KBM-7 (cell line): Measurements from ENCODE around the gene DEPDC5.

Experiments used
- DNase-seq: peaks from one replicate; pipeline ENCODE4 v3.0.0-alpha.2; 2015
- in situ Hi-C: fragments of 300-500 bp; cut with MboI; formaldehyde crosslinking; loops from 2 replicates; pipeline ENCODE4 v1.14.3; 2020; ENCODE audit warnings: low sequenced_read_pairs, low pct_unique_long_range_greater_than_20kb, mixed read lengths

Gene DEPDC5

DNA sequence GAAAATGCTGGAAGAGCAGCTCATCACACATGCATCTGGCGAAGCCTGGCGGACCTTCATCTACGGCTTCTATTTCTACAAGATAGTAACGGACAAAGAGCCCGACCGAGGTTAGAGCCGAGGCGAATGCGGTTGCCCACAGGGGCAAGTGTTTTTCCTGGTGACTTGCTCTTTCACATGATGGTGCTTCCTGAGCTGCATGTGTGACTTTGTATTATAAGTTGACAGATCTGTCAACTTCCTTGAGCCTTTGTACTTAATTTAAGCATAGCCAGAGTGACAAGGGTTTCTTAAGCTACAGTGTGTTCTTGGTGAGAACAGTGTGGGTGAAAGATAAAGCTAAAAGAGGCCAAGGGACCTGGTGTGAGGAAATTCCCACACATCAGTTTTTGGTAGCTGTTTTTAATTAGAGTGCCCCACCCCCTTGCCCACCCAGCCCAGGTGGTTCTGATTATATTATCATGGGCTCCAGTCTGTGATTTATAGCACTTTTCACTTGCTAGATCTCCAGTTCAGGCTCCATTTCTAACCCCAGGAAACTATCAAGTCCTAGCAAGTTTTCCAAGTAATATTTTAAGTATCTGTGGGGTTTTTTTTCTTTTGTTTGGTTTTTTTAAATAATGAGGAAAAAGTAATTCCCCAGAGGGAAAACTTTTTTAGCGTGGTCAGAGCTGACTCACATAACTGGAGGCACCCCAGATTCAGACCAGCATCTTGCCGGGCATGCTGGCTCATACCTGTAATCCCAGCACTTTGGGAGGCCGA is 122.5 kb downstream of the DEPDC5 start:
- in situ Hi-C loops, result no loop called here
- no peak for DNase-seq

- in situ Hi-C loops, result no loop called here
- no peak for DNase-seq
Observed at GRCh38 chr22:31879585-31879984, 125.8 kb downstream of the DEPDC5 start.

GRCh38 chr22:31881200-31881599 is 127.4 kb downstream of the DEPDC5 start:
- DNase-seq, result no peak
- in situ Hi-C loops, result no loop called here

- in situ Hi-C loops, result no loop called here
- no peak for DNase-seq
Observed at GRCh38 chr22:31881865-31882264, 128.0 kb downstream of the DEPDC5 start.

DNA sequence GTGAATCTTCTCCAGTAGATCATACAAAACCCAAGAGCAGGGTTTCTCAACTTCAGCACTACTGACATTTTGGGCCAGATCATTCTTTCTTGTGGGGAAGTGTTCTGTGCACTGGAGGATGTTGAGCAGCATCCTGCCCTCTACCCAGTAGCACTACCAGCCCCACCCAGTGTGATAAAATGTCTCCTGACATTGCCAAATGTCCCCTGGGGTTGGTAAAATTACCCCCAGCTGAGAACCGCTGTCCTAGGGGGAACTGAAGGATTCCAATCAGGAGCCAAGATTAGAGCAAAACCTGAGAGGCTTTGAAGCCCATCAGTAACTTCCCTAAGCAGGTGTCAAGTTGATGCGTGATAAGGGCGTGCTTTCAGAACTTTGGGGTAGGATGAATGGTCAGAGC is 129.2 kb downstream of the DEPDC5 start:
- DNase-seq, result no peak
- in situ Hi-C loops, result no loop called here

GRCh38 chr22:31883989-31884388 is 130.2 kb downstream of the DEPDC5 start:
- no peak for DNase-seq
- in situ Hi-C loops, result no loop called here

GRCh38 chr22:31891366-31892079 is 137.7 kb downstream of the DEPDC5 start:
- in situ Hi-C loops, result no loop called here
- peak; percentile 24 for DNase-seq

- DNase-seq, result no peak
- in situ Hi-C loops, result no loop called here
Observed at GRCh38 chr22:31892080-31892433, 138.2 kb downstream of the DEPDC5 start.

- DNase-seq, result no peak
- in situ Hi-C loops, result no loop called here
Observed at GRCh38 chr22:31893460-31893859, 139.6 kb downstream of the DEPDC5 start.

GRCh38 chr22:31895411-31896123 is 141.7 kb downstream of the DEPDC5 start:
- in situ Hi-C loops, result no loop called here
- DNase-seq, result no peak

- in situ Hi-C loops, result no loop called here
- no peak for DNase-seq
Observed at GRCh38 chr22:31896472-31896871, 142.7 kb downstream of the DEPDC5 start.

DNA sequence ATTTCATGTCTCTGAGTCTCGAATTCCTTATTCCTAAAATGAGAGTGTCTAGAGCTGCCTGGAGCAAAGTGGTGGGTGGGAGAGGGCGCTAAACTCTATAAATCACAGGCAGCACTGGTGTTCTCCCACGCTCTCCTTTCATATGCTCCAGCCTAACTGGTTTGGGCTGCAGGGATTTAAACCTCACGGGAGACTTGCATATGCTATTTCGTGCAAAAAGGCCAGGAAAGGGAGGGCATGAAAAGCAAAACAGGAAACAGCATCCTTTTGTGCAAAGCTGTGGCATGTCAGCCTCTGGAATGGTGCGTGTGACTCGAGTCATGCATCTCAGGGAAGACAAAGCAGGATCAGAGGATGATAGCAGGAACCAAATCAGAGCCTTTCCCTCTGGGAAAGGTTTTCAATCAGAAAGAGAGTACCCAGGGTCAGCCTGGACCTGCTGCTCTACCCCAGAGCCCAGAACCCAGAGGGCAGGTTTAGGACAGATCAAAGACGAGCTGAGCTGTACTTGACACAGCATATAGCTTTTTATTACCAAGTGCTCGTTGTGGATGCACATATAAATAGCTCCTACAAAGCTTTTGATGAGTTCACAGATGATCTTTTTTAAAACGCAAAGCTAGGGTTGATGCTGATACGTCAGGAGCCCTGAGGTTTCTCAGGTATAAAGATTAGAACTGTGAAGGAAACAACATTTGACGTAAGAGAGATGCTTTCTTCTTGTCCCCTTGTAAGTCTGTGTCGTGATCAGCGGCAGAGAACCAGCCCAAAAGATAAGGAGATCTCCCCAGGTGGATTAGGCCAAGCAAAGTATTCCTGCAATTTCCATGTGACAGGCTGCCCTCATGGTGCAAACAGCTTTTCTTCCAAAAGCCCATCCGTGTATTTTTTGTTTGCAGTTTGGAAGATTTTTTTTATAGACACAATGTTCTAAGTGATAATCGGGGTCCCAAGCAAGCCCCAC is 144.3 kb downstream of the DEPDC5 start:
- no peak for DNase-seq
- in situ Hi-C loops, result no loop called here

DNA sequence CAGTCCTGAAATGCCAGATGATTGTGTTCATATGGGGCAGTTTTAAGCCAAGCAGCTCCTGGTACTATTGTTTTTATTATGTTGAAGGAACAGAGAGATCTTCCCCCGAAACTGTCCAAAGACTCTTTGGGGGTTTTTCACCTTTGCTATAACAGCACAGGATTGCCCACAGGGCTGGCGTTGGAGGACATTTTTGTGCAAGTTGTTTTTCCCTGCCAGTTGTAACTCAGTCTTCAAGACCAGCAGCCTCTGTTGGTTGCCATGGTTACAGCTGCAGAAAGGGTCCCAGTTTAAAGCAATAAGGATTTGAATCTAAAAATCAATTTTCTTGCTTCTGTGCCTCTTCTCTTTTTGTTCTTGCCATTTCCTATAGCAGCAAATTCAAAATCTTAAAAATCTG is 145.1 kb downstream of the DEPDC5 start:
- in situ Hi-C loops, result no loop called here
- no peak for DNase-seq

- in situ Hi-C loops, result no loop called here
- no peak for DNase-seq
Observed at GRCh38 chr22:31899669-31900068, 145.8 kb downstream of the DEPDC5 start.

- in situ Hi-C loops, result no loop called here
- no peak for DNase-seq
Observed at GRCh38 chr22:31901388-31902137, 147.7 kb downstream of the DEPDC5 start.

DNA sequence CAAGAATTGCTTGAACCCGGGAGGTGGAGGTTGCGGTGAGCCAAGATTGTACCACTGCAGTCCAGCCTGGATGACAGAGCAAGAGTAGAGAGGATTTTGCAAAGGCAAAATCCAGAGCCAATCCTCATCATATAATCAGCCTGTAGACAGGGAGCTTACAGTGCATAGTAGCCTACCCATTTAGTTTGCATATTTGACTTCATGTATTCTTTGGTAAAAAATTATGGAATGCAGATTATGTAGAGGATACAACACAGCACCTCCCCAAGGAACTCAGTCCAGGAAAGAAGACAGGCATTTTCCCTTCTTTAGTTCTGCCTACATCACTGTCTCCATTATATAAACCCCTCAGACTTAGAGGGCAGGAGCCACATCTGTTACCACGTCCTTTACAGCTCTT is 150.8 kb downstream of the DEPDC5 start:
- no peak for DNase-seq
- in situ Hi-C loops, result no loop called here

DNA sequence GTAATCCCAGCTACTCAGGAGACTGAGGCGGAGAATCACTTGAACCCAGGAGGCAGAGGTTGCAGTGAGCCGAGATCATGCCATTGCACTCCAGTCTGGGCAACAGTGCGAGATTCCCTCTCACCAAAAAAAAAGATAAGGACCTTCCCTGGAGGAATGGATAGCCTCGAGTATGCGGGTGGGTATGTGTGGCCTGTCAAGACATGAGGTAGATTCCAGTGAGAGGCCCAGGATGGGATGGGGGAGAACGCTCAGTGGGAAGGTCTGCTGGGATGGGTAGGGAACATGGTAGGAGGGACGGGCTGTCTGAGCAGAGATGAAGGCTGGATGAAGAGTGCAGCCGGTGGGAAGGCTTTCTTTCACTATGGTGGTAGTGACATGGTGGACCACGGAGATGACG is 151.5 kb downstream of the DEPDC5 start:
- in situ Hi-C loops, result no loop called here
- DNase-seq, result no peak

- in situ Hi-C loops, result no loop called here
- no peak for DNase-seq
Observed at GRCh38 chr22:31906086-31906485, 152.3 kb downstream of the DEPDC5 start.

GRCh38 chr22:31906569-31906968 is 152.8 kb downstream of the DEPDC5 start:
- in situ Hi-C loops, result no loop called here
- no peak for DNase-seq
